ENCODE measurements around the gene OR2C1. TPM values are rescaled to one million over a fixed set of nuclear protein-coding genes. Genes with fewer than 3 reads are reported as not detected.

The OR2C1 gene
- total RNA-seq, 2 experiments from 2014 or later, result not detected

DNA sequence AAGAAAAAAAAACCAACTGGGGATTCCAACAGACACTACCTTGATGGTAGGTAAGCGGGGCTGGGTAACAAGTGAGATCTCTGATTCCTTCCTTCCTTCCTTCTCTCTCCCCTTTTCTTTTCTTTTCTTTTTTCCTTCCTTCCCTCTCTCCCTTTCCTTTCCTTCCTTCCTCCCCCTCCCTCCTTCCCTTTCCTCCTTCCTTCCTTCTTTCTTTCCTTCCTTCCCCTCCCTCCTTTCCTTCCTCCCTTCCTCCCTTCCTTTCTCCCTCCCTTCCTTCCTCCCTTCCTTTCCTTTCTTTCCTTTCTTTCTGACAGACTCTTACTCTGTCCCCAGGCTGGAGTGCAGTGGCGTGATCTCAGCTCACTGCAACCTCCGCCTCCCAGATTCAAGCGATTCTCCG lies 20.0 kb downstream of the OR2C1 start:
- DNase-seq, result no peak
- TF ChIP-seq, protein P1, sequence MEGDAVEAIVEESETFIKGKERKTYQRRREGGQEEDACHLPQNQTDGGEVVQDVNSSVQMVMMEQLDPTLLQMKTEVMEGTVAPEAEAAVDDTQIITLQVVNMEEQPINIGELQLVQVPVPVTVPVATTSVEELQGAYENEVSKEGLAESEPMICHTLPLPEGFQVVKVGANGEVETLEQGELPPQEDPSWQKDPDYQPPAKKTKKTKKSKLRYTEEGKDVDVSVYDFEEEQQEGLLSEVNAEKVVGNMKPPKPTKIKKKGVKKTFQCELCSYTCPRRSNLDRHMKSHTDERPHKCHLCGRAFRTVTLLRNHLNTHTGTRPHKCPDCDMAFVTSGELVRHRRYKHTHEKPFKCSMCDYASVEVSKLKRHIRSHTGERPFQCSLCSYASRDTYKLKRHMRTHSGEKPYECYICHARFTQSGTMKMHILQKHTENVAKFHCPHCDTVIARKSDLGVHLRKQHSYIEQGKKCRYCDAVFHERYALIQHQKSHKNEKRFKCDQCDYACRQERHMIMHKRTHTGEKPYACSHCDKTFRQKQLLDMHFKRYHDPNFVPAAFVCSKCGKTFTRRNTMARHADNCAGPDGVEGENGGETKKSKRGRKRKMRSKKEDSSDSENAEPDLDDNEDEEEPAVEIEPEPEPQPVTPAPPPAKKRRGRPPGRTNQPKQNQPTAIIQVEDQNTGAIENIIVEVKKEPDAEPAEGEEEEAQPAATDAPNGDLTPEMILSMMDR (IDR thresholded peaks at IDR 0.05), result no peak
- Mint-ChIP-seq H3K4me3 (no peak overlapping the region), H3K36me3 (ENCODE audit: low read depth) (peaks cover 75% of the 10 kb centered on the region), H3K27me3 (no peaks in the 10 kb centered on the region), H3K27ac (no peak overlapping the region), H3K9me3 (peaks cover 23% of the 10 kb centered on the region), H3K4me1 (ENCODE audit: low read depth) (no peaks in the 10 kb centered on the region)
- POLR2A ChIA-PET, result no interaction called here
- Histone ChIP-seq H3K4me1 (ENCODE audit: insufficient read depth, low read length) (no peaks in the 10 kb centered on the region), H3K27me3 (ENCODE audit: control insufficient read depth in 1 of 2, insufficient read depth in 2 of 2, low read length in 2 of 2) (no peaks in the 10 kb centered on the region), H3K36me3 (ENCODE audit: insufficient read depth, low read length) (no peaks in the 10 kb centered on the region), H3K9me3 (ENCODE audit: control insufficient read depth in 1 of 2, insufficient read depth in 1 of 2, low read length in 2 of 2) (peaks cover 62 to 63% of the 10 kb centered on the region in 2 experiments), H3K27ac (ENCODE audit: low read depth in 1 of 2, low read length in 2 of 2) (no peak overlapping the region), H3K4me3 (ENCODE audit: low read length) (no peak overlapping the region)
- ATAC-seq (ENCODE audit: poor library complexity), result no peak
- intact Hi-C loops (cut with DNase I, micrococcal nuclease), result no loop called here
- CTCF ChIA-PET, result no interaction called here

DNA sequence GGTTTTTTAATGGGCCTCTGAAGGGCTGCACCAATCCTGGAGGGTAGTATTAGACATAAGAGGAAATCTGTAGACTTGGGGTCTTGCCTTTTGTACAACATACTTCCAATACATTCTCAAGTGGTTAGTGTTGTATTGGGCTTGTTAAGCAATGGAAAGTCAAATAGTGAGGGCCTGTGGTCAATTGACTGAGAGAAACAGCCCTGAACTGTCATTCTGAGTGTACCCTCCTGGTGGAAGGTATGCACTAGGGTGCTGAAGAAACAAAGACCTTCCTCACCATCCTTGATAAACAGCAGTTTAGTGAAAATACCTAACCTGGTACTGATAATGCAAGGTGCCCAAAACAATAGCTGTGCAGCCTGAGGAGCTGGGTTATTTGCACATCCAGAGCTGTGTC lies 22.2 kb downstream of the OR2C1 start:
- peaks cover 9% of the 10 kb centered on the region for H3K36me3 ChIP-seq (ENCODE audit: insufficient read depth, low read length)
- no peak overlapping the region for H3K4me3 ChIP-seq (ENCODE audit: low read length)
- H3K27ac ChIP-seq (ENCODE audit: low read depth in 1 of 2, low read length in 2 of 2), result no peak overlapping the region
- Mint-ChIP-seq H3K4me1 (ENCODE audit: low read depth) (no peaks in the 10 kb centered on the region), H3K36me3 (ENCODE audit: low read depth) (peaks cover 98% of the 10 kb centered on the region), H3K9me3 (peaks cover 30% of the 10 kb centered on the region), H3K27me3 (no peaks in the 10 kb centered on the region), H3K4me3 (no peak overlapping the region), H3K27ac (no peak overlapping the region)
- DNase-seq (no peak), ATAC-seq (ENCODE audit: poor library complexity) (no peak)
- ChIA-PET POLR2A (no interaction called here), CTCF (no interaction called here)
- peaks cover 72 to 81% of the 10 kb centered on the region in 2 experiments for H3K9me3 ChIP-seq (ENCODE audit: control insufficient read depth in 1 of 2, insufficient read depth in 1 of 2, low read length in 2 of 2)
- intact Hi-C loops (cut with DNase I, micrococcal nuclease), result no loop called here
- no peaks in the 10 kb centered on the region for H3K4me1 ChIP-seq (ENCODE audit: insufficient read depth, low read length)
- H3K27me3 ChIP-seq (ENCODE audit: control insufficient read depth in 1 of 2, insufficient read depth in 2 of 2, low read length in 2 of 2), result no peaks in the 10 kb centered on the region
- TF ChIP-seq, protein P1 (IDR thresholded peaks at IDR 0.05), result no peak

DNA sequence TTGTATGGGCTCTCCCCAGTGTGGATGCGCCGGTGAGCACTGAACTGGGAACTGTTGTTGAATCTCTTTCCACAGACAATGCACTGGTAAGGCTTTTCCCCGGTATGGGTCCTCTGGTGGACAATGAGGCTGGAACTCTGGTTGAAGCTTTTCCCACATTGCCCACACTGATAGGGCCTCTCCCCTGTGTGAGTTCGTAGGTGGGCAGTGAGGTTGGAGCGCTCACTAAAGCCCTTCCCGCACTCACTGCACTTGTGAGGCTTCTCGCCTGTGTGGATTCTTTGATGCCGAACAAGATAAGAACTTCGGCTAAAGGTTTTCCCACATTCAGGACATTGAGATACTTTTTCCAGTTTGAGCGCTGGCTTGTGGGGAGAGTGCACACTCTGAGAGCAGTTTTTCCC lies 27.4 kb downstream of the OR2C1 start:
- H3K9me3 Mint-ChIP-seq, result peaks cover 26% of the 10 kb centered on the region

More for the DNA sequence above, 27.4 kb downstream of the OR2C1 start:
- ATAC-seq (ENCODE audit: poor library complexity) (no peak), DNase-seq (no peak)
- peaks cover 96% of the 10 kb centered on the region for H3K36me3 Mint-ChIP-seq (ENCODE audit: low read depth)
- H3K4me3 Mint-ChIP-seq, result no peak overlapping the region
- no peaks in the 10 kb centered on the region for H3K27me3 Mint-ChIP-seq
- no peak overlapping the region for H3K4me3 ChIP-seq (ENCODE audit: low read length)
- H3K27me3 ChIP-seq (ENCODE audit: control insufficient read depth in 1 of 2, insufficient read depth in 2 of 2, low read length in 2 of 2), result no peaks in the 10 kb centered on the region
- H3K9me3 ChIP-seq (ENCODE audit: control insufficient read depth in 1 of 2, insufficient read depth in 1 of 2, low read length in 2 of 2), result peaks cover 71 to 83% of the 10 kb centered on the region in 2 experiments
- intact Hi-C loops (cut with DNase I, micrococcal nuclease), result loop anchor here in 1 of 2 experiments (5.0 kb wide), 3 partner anchors 71 to 161 kb away; no protein-coding TSS in a partner anchor
- no peak overlapping the region for H3K27ac Mint-ChIP-seq
- peaks cover 45% of the 10 kb centered on the region for H3K36me3 ChIP-seq (ENCODE audit: insufficient read depth, low read length)
- no peaks in the 10 kb centered on the region for H3K4me1 ChIP-seq (ENCODE audit: insufficient read depth, low read length)
- TF ChIP-seq, protein P1 (IDR thresholded peaks at IDR 0.05), result no peak
- no peak overlapping the region for H3K27ac ChIP-seq (ENCODE audit: low read depth in 1 of 2, low read length in 2 of 2)
- CTCF ChIA-PET, result no interaction called here
- H3K4me1 Mint-ChIP-seq (ENCODE audit: low read depth), result no peaks in the 10 kb centered on the region
- POLR2A ChIA-PET, result interaction anchor here (1.0 to 1.3 kb wide), 4 partner anchors 18 to 77 kb away, joined by 3 to 5 read pairs (median 4); partner anchors contain the start of genes NAA60, ZNF174, ZNF597 and ZSCAN32
